Measurements from ENCODE around the gene DAPK1.

Gene DAPK1

GRCh38 chr9:87581949-87582637 lies 84.4 kb downstream of the DAPK1 start:
- in situ Hi-C loops (cut with MboI; ENCODE audit: low pct_unique_long_range_greater_than_20kb, low sequenced_read_pairs) = no loop called here
- no peak for DNase-seq

DNA sequence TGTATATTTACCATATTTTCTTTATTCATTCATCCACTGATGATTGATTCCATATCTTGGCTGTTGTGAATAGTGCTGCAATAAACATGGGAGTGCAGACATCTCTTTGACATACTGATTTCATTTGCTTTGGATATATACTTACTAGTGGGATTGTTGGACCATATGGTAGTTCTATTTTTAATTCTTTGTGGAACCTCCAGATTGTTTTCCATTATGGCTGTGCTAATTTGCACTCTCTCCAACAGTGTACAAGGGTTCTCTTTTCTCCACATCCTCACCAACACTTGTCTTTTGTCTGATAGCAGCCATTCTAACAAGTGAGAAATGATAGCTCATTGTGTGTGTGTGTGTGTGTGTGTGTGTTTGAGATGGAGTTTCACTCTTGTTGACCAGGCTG lies 86.7 kb downstream of the DAPK1 start:
- in situ Hi-C loops (cut with MboI; ENCODE audit: low pct_unique_long_range_greater_than_20kb, low sequenced_read_pairs) = no loop called here
- no peak for DNase-seq

GRCh38 chr9:87585123-87585855 lies 87.6 kb downstream of the DAPK1 start:
- DNase-seq = no peak
- in situ Hi-C loops (cut with MboI; ENCODE audit: low pct_unique_long_range_greater_than_20kb, low sequenced_read_pairs) = no loop called here

- in situ Hi-C loops (cut with MboI; ENCODE audit: low pct_unique_long_range_greater_than_20kb, low sequenced_read_pairs) = no loop called here
- no peak for DNase-seq
Measured at GRCh38 chr9:87586731-87587355, 89.2 kb downstream of the DAPK1 start.

- DNase-seq = no peak
- in situ Hi-C loops (cut with MboI; ENCODE audit: low pct_unique_long_range_greater_than_20kb, low sequenced_read_pairs) = no loop called here
Measured at GRCh38 chr9:87587356-87587745, 89.7 kb downstream of the DAPK1 start.

- in situ Hi-C loops (cut with MboI; ENCODE audit: low pct_unique_long_range_greater_than_20kb, low sequenced_read_pairs) = no loop called here
- DNase-seq = no peak
Measured at GRCh38 chr9:87587864-87588263, 90.2 kb downstream of the DAPK1 start.

DNA sequence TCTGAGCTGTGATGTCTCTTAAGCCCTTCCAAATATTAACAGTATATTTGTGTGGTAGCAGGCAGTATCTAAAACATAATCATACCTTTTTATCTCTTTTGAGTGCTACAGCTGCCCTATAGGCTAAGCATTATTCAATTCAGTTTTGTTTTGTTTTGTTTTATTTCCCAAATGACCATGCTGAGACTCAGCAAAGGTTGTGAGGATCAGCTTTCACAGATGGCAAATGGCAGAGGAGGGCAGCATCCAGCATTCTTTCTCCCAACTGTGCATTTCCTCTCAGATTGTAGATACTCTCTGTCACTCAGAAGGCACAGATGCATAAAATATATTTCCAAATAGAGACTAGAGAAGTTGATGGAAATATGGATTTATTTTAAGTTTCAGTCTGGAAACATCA lies 90.7 kb downstream of the DAPK1 start:
- DNase-seq = no peak
- in situ Hi-C loops (cut with MboI; ENCODE audit: low pct_unique_long_range_greater_than_20kb, low sequenced_read_pairs) = no loop called here

DNA sequence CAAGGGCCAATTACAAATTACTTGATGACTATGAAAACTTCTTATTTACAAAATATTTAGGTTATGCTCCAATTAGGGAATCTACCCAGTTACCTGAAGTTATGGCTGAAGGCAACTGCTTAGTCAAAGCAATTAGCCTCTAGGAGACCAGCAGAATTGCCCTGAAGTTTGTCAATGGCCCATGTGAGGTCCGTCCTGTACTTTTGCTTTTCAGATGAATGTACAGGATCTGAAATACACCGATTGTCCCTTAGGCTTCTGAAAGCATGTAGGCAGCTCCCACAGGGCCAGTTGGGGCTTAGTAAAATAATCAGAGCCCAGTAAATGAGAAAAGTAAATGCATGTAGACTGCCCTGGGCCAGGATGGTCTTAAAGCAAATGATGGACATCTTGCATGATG lies 93.3 kb downstream of the DAPK1 start:
- in situ Hi-C loops (cut with MboI; ENCODE audit: low pct_unique_long_range_greater_than_20kb, low sequenced_read_pairs) = no loop called here
- DNase-seq = no peak

- in situ Hi-C loops (cut with MboI; ENCODE audit: low pct_unique_long_range_greater_than_20kb, low sequenced_read_pairs) = no loop called here
- DNase-seq = no peak
Measured at GRCh38 chr9:87592554-87593358, 95.1 kb downstream of the DAPK1 start.

GRCh38 chr9:87593359-87593980 lies 95.8 kb downstream of the DAPK1 start:
- in situ Hi-C loops (cut with MboI; ENCODE audit: low pct_unique_long_range_greater_than_20kb, low sequenced_read_pairs) = no loop called here
- no peak for DNase-seq

DNA sequence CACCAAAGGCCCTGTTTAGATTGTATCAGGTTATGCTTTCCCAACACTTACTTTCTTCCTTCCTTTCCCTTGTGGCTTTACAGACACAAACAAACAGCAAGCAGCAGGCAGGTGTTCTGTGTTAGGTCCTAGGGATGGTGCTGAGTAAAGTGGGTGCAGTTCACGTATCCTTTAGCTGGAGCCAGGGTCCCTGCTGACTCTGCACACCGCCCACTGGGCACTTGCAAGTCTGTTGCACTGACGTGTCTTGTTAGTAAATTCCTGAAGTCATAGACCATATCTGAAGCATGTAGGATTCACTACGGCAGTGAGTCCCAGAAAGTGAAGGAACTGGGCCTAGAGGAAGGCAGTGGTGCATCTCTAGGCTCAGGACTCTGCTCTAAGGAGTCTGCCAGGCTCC lies 96.5 kb downstream of the DAPK1 start:
- no peak for DNase-seq
- in situ Hi-C loops (cut with MboI; ENCODE audit: low pct_unique_long_range_greater_than_20kb, low sequenced_read_pairs) = no loop called here

GRCh38 chr9:87594662-87595061 lies 97.0 kb downstream of the DAPK1 start:
- DNase-seq = no peak
- in situ Hi-C loops (cut with MboI; ENCODE audit: low pct_unique_long_range_greater_than_20kb, low sequenced_read_pairs) = no loop called here

- no peak for DNase-seq
- in situ Hi-C loops (cut with MboI; ENCODE audit: low pct_unique_long_range_greater_than_20kb, low sequenced_read_pairs) = no loop called here
Measured at GRCh38 chr9:87595610-87596009, 97.9 kb downstream of the DAPK1 start.

DNA sequence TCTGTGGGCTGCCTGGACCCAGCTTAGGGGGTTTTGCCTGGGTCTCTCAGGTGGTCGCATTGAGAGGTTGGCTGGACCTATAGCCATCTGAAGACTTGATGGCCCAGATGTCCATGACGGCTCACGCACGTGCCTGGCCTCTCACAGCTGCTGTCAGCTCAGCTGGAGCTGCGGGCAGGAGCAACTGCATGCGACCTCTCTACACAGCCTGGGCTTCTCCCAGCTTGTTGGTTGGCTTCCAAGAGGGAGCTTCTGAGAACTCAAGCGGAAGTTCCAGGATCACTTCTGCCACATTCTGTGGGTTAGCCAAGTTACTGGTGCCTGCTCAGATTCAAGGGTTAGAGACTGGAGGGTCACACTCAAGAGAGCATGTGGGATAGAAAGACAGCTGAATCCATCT lies 99.2 kb downstream of the DAPK1 start:
- no peak for DNase-seq
- in situ Hi-C loops (cut with MboI; ENCODE audit: low pct_unique_long_range_greater_than_20kb, low sequenced_read_pairs) = no loop called here

DNA sequence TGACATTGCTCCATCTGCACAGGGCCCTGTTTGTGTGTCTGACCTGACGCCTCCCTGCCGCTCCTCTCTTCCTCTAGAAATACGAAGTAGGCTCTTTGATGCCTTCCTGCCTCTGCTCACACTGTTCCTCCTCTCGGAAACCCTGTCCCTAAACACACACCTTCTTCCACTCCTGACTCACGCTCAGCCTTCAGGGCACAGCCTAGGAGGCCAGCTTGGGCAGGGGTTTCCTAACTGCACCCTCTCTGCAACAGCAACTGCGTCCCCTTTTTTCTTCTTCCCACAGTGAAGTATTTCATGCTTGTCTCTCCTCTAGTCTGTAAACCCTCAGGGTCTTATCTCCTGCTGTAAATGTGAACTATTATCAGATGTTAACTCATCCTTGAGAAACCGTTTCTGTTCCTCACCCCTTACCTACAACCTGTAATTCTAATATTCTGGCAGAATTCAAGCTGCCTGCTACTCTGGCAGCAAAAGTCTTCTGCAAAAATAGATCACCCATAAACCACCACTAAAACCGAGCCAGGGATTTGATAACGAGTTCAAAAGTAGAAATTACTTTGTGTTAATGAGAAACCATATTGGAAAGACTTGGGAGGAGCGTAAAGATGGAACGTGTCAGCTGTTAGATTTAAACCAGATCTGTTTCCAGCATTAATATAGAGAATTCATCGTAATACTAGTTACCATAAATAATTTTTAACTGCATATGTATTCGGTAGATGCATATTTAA lies 100.2 kb downstream of the DAPK1 start:
- no peak for DNase-seq
- in situ Hi-C loops (cut with MboI; ENCODE audit: low pct_unique_long_range_greater_than_20kb, low sequenced_read_pairs) = no loop called here

DNA sequence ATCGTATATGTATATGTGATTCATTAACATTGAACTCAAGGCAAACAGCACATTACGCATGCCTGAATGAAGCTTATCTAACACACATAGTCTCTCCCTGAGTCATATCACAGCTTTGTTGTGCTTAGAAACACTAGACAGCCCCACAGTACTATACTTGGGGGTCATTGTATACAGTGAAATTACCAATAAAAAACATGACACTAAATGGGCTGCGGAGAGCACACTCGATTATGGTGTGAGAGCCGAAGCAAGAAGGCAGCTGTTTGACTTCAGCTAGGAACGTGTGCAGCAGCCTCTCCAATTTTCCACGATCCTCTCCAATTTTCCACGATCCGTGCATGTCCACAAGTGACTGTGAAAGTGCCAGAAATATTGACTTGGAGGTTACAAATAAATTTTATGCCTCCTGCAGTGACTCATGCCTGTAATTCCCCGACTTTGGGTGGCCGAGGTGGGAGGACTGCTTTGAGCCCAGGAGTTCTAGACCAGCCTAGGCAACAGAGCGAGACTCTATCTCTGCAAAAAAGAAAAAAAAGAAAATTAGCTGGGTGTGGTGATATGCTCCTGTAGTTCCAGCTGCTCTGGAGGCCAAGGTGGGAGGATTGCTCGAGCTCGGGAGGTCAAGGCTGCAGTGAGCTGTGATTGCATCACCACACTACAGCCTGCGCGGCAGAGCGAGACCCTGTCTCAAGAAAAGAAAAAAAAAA lies 102.4 kb downstream of the DAPK1 start:
- no peak for DNase-seq
- in situ Hi-C loops (cut with MboI; ENCODE audit: low pct_unique_long_range_greater_than_20kb, low sequenced_read_pairs) = no loop called here

GRCh38 chr9:87601176-87601575 lies 103.5 kb downstream of the DAPK1 start:
- peak; percentile 35 for DNase-seq
- in situ Hi-C loops (cut with MboI; ENCODE audit: low pct_unique_long_range_greater_than_20kb, low sequenced_read_pairs) = no loop called here

DNA sequence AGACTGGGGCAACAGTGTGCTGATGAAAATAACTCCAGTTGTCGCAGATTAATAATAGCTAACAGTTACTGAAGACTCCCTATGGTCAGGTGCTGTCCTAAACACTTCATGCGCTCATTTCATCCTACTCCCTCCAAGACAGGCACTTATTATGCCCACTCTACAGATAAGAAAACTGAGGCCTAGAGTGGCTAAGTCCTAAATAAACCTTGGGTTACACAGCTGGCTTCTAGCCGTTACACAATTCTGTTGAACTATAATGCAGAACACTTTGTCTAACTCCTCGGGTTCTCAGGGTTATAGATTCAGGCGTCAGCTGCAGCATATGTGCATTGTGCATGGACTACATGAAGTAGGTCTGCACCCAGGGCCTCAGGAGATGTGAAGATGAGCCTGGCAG lies 103.9 kb downstream of the DAPK1 start:
- no peak for DNase-seq
- in situ Hi-C loops (cut with MboI; ENCODE audit: low pct_unique_long_range_greater_than_20kb, low sequenced_read_pairs) = no loop called here
